Fibroblast of skin of back (primary cell): ENCODE data around the gene NEK9. TPM values are rescaled to one million over a fixed set of nuclear protein-coding genes. Genes with fewer than 3 reads are reported as not detected.
"Not testable (repeated sequence)": the region's sequence is repeated elsewhere in the genome, so short reads cannot be mapped to it uniquely, and the experiment has no call there.

Experiments
- DNase-seq: peaks from one replicate; pipeline ENCODE4 v3.0.0-alpha.2; 2013
- polyA plus RNA-seq, 2 experiments: library from polyadenylated mRNA; unstranded; fragments of 120-200 nt; gene quantifications; one replicate each; pipeline ENCODE4 v1.2.1, GENCODE V29; 2013; ENCODE audit not compliant: insufficient read length in 2 of 2

NEK9 gene
- polyA plus RNA-seq (2013, experiment 1 of 2; ENCODE audit: insufficient read length), result 50.0 TPM
- 61.5 TPM for polyA plus RNA-seq (2013, experiment 2 of 2; ENCODE audit: insufficient read length)

- DNase-seq, result peak; percentile 89
Observed at GRCh38 chr14:75126679-75127473, at the start of gene NEK9. NEK9 (minus strand) TSS chr14:75127048; CDS start chr14:75126921, 127 bp downstream.

- peak; percentile 86 for DNase-seq
Observed at GRCh38 chr14:75176142-75176820, 49.4 kb upstream of the NEK9 start, which contains the start of gene TMED10. TMED10 (minus strand) TSS chr14:75176612; CDS start chr14:75176579, 33 bp downstream.

- no peak for DNase-seq
Observed at GRCh38 chr14:75175677-75176141, 48.9 kb upstream of the NEK9 start.

- no peak for DNase-seq
Observed at GRCh38 chr14:75174066-75174465, 47.2 kb upstream of the NEK9 start.

GRCh38 chr14:75170772-75171171 is 43.9 kb upstream of the NEK9 start:
- no peak for DNase-seq

- peak; percentile 21 for DNase-seq
Observed at GRCh38 chr14:75168586-75169335, 41.9 kb upstream of the NEK9 start.

GRCh38 chr14:75167325-75167724 is 40.5 kb upstream of the NEK9 start:
- no peak for DNase-seq

GRCh38 chr14:75165586-75166391 is 38.9 kb upstream of the NEK9 start:
- DNase-seq, result no peak

GRCh38 chr14:75164809-75165208 is 38.0 kb upstream of the NEK9 start:
- DNase-seq, result no peak

GRCh38 chr14:75163677-75164076 is 36.8 kb upstream of the NEK9 start:
- DNase-seq, result no peak

GRCh38 chr14:75162631-75163030 is 35.8 kb upstream of the NEK9 start:
- no peak for DNase-seq

- DNase-seq, result no peak
Observed at GRCh38 chr14:75158843-75159614, 32.2 kb upstream of the NEK9 start.

- no peak for DNase-seq
Observed at GRCh38 chr14:75156901-75157300, 30.1 kb upstream of the NEK9 start.

GRCh38 chr14:75156111-75156510 is 29.3 kb upstream of the NEK9 start:
- no peak for DNase-seq

- DNase-seq, result no peak
Observed at GRCh38 chr14:75155169-75155568, 28.3 kb upstream of the NEK9 start.

- no peak for DNase-seq
Observed at GRCh38 chr14:75153295-75153694, 26.4 kb upstream of the NEK9 start.

- DNase-seq, result no peak
Observed at GRCh38 chr14:75151851-75152250, 25.0 kb upstream of the NEK9 start.

GRCh38 chr14:75150637-75151036 is 23.8 kb upstream of the NEK9 start:
- DNase-seq, result not testable (repeated sequence)

- no peak for DNase-seq
Observed at GRCh38 chr14:75150150-75150549, 23.3 kb upstream of the NEK9 start.

- peak; percentile 77 for DNase-seq
Observed at GRCh38 chr14:75147423-75148071, 20.7 kb upstream of the NEK9 start.

- no peak for DNase-seq
Observed at GRCh38 chr14:75144944-75145343, 18.1 kb upstream of the NEK9 start.
